ENCODE data around the gene TMEM184C.

- TF ChIP-seq EZH2 (IDR thresholded peaks at IDR 0.05; ENCODE audit: borderline replicate concordance, low read length): no peak
- TF ChIP-seq, protein P1, sequence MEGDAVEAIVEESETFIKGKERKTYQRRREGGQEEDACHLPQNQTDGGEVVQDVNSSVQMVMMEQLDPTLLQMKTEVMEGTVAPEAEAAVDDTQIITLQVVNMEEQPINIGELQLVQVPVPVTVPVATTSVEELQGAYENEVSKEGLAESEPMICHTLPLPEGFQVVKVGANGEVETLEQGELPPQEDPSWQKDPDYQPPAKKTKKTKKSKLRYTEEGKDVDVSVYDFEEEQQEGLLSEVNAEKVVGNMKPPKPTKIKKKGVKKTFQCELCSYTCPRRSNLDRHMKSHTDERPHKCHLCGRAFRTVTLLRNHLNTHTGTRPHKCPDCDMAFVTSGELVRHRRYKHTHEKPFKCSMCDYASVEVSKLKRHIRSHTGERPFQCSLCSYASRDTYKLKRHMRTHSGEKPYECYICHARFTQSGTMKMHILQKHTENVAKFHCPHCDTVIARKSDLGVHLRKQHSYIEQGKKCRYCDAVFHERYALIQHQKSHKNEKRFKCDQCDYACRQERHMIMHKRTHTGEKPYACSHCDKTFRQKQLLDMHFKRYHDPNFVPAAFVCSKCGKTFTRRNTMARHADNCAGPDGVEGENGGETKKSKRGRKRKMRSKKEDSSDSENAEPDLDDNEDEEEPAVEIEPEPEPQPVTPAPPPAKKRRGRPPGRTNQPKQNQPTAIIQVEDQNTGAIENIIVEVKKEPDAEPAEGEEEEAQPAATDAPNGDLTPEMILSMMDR (conservative IDR thresholded peaks at IDR 0.05 in 1 of 2, IDR thresholded peaks at IDR 0.05 in 1 of 2; ENCODE audit: extremely low read depth in 1 of 2, insufficient read depth in 1 of 2, low read depth in 1 of 2, low read length in 2 of 2): no peak
Measured at GRCh38 chr4:147655639-147656038, 38.4 kb downstream of the TMEM184C start.

Measured in mammary epithelial cell (primary cell).